Stimulated activated CD8-positive, alpha-beta memory T cell treated with anti-CD3 and anti-CD28 coated beads, Interleukin-4, amount 100 ng/mL, for 4 hours (primary cell): ENCODE results near the gene AOC2.
"Not testable (repeated sequence)": the region's sequence is repeated elsewhere in the genome, so short reads cannot be mapped to it uniquely, and the experiment has no call there.

Experiments used
- DNase-seq, 2 donors: peaks; one replicate each; pipeline ENCODE4 v3.0.0-alpha.2; 2020; ENCODE audit warnings: low read depth in 2 of 2, low spot score in 1 of 2

AOC2 gene

GRCh38 chr17:42853004-42853403 lies 8.6 kb downstream of the AOC2 start:
- no peak for DNase-seq

GRCh38 chr17:42853597-42853967 lies 9.2 kb downstream of the AOC2 start:
- no peak for DNase-seq

- DNase-seq, result no peak
These were observed 9.8 kb downstream of the AOC2 start for GRCh38 chr17:42853968-42854790.

GRCh38 chr17:42855048-42855596 lies 10.7 kb downstream of the AOC2 start:
- DNase-seq, result no peak

- DNase-seq, result not testable (repeated sequence)
These were observed 11.7 kb downstream of the AOC2 start for GRCh38 chr17:42856093-42856492.

GRCh38 chr17:42856516-42856915 lies 12.1 kb downstream of the AOC2 start:
- not testable (repeated sequence) for DNase-seq

- DNase-seq, result no peak
These were observed 13.0 kb downstream of the AOC2 start for GRCh38 chr17:42857389-42857788.

GRCh38 chr17:42865638-42866094 lies 21.3 kb downstream of the AOC2 start:
- DNase-seq, result no peak

- no peak for DNase-seq
These were observed 21.8 kb downstream of the AOC2 start for GRCh38 chr17:42866216-42866615.

GRCh38 chr17:42866631-42867575 lies 22.5 kb downstream of the AOC2 start:
- DNase-seq, result no peak

GRCh38 chr17:42867694-42868261 lies 23.4 kb downstream of the AOC2 start:
- DNase-seq, result not testable (repeated sequence)

GRCh38 chr17:42868338-42868737 lies 24.0 kb downstream of the AOC2 start:
- no peak for DNase-seq

GRCh38 chr17:42871647-42872046 lies 27.3 kb downstream of the AOC2 start:
- DNase-seq, result no peak

- DNase-seq, result no peak
These were observed 28.0 kb downstream of the AOC2 start for GRCh38 chr17:42872251-42872965.

GRCh38 chr17:42873315-42873714 lies 28.9 kb downstream of the AOC2 start:
- DNase-seq, result no peak

GRCh38 chr17:42873932-42874695 lies 29.7 kb downstream of the AOC2 start:
- not testable (repeated sequence) for DNase-seq

- DNase-seq, result no peak
These were observed 32.7 kb downstream of the AOC2 start for GRCh38 chr17:42877037-42877436.

- no peak for DNase-seq
These were observed 33.9 kb downstream of the AOC2 start for GRCh38 chr17:42878123-42878880.

GRCh38 chr17:42878924-42879595 lies 34.7 kb downstream of the AOC2 start:
- no peak for DNase-seq
